Activated CD4-positive, CD25-positive, alpha-beta regulatory T cell treated with anti-CD3 and anti-CD28 coated beads, Interleukin-2, amount 50 U/mL, for 72 hours (primary cell): ENCODE results near the gene DCUN1D2.
"Not testable (repeated sequence)": the region's sequence is repeated elsewhere in the genome, so short reads cannot be mapped to it uniquely, and the experiment has no call there.

Source experiments
- DNase-seq: peaks from one replicate; pipeline ENCODE4 v3.0.0; 2021

The DCUN1D2 gene

GRCh38 chr13:113489171-113489548 is 1.4 kb downstream of the DCUN1D2 start:
- DNase-seq, result no peak

GRCh38 chr13:113488283-113488682 is 2.2 kb downstream of the DCUN1D2 start:
- DNase-seq, result no peak

- no peak for DNase-seq
Measured at GRCh38 chr13:113486698-113487097, 3.8 kb downstream of the DCUN1D2 start.

GRCh38 chr13:113485545-113485944 is 5.0 kb downstream of the DCUN1D2 start:
- no peak for DNase-seq

- no peak for DNase-seq
Measured at GRCh38 chr13:113483504-113484293, 6.8 kb downstream of the DCUN1D2 start.

GRCh38 chr13:113483081-113483480 is 7.4 kb downstream of the DCUN1D2 start:
- DNase-seq, result no peak

GRCh38 chr13:113479179-113479578 is 11.3 kb downstream of the DCUN1D2 start:
- no peak for DNase-seq

GRCh38 chr13:113477724-113478123 is 12.8 kb downstream of the DCUN1D2 start:
- DNase-seq, result no peak

GRCh38 chr13:113476811-113477210 is 13.7 kb downstream of the DCUN1D2 start:
- DNase-seq, result no peak

GRCh38 chr13:113475911-113476310 is 14.6 kb downstream of the DCUN1D2 start:
- no peak for DNase-seq

- DNase-seq, result no peak
Measured at GRCh38 chr13:113475280-113475679, 15.2 kb downstream of the DCUN1D2 start.

- no peak for DNase-seq
Measured at GRCh38 chr13:113474179-113474578, 16.3 kb downstream of the DCUN1D2 start.

GRCh38 chr13:113472355-113473025 is 18.0 kb downstream of the DCUN1D2 start:
- DNase-seq, result no peak

GRCh38 chr13:113471844-113472243 is 18.7 kb downstream of the DCUN1D2 start:
- no peak for DNase-seq

GRCh38 chr13:113470635-113471163 is 19.8 kb downstream of the DCUN1D2 start:
- DNase-seq, result not testable (repeated sequence)

GRCh38 chr13:113470073-113470472 is 20.4 kb downstream of the DCUN1D2 start:
- no peak for DNase-seq

- DNase-seq, result no peak
Measured at GRCh38 chr13:113469582-113469981, 20.9 kb downstream of the DCUN1D2 start.

- no peak for DNase-seq
Measured at GRCh38 chr13:113468472-113469201, 21.9 kb downstream of the DCUN1D2 start.

GRCh38 chr13:113468029-113468428 is 22.5 kb downstream of the DCUN1D2 start:
- no peak for DNase-seq

- DNase-seq, result no peak
Measured at GRCh38 chr13:113466383-113466782, 24.1 kb downstream of the DCUN1D2 start.

GRCh38 chr13:113465300-113465699 is 25.2 kb downstream of the DCUN1D2 start:
- DNase-seq, result no peak

- DNase-seq, result no peak
Measured at GRCh38 chr13:113464476-113464875, 26.0 kb downstream of the DCUN1D2 start.

- DNase-seq, result no peak
Measured at GRCh38 chr13:113461022-113461751, 29.3 kb downstream of the DCUN1D2 start.
